H1 (cell line): Measurements from ENCODE around the gene ARHGAP12.

Experiments used
- ASH2L ChIP-seq: fragments of 200-600, 300-600 bp; sonication (generic); IDR thresholded peaks from one replicate; pipeline ENCODE4 v1.7.1; 2017; ENCODE audit warnings: low read length
- CHD2 ChIP-seq: IDR thresholded peaks from 2 replicates; pipeline ENCODE4 v1.6.1; 2012; ENCODE audit warnings: low read length, improper control_type of control experiment
- CREB1 ChIP-seq: IDR thresholded peaks from 2 replicates; pipeline ENCODE4 v1.6.1; 2012; ENCODE audit warnings: inconsistent platforms
- EP300 ChIP-seq, 2 experiments: IDR thresholded peaks; 1 replicate in 1 of 2; 2 replicates in 1 of 2; pipeline ENCODE4 v1.6.1; 2011 to 2012; ENCODE audit warnings: low read depth in 2 of 2, low read length in 2 of 2, mild to moderate bottlenecking in 2 of 2, borderline replicate concordance in 1 of 2, inconsistent platforms in 1 of 2, moderate library complexity in 1 of 2
- EZH2 ChIP-seq: fragments of 200-600 bp; sonication (generic); IDR thresholded peaks from 2 replicates; pipeline ENCODE4 v1.7.1; 2012; ENCODE audit warnings: low read depth, mild to moderate bottlenecking, moderate library complexity, low read length, inconsistent platforms; ENCODE audit not compliant: severe bottlenecking
- RAD21 ChIP-seq, 2 experiments: IDR thresholded peaks in 1 of 2; conservative IDR thresholded peaks in 1 of 2; 2 replicates each; pipeline ENCODE4 v1.6.1; 2011; ENCODE audit warnings: low read depth in 2 of 2, low read length in 2 of 2, improper control_type of control experiment in 1 of 2, inconsistent platforms in 1 of 2, mild to moderate bottlenecking in 1 of 2, moderate library complexity in 1 of 2
- TBP ChIP-seq: IDR thresholded peaks from 2 replicates; pipeline ENCODE4 v1.6.1; 2011; ENCODE audit warnings: low read depth, low read length, improper control_type of control experiment
- ZNF274 ChIP-seq: IDR thresholded peaks from 2 replicates; pipeline ENCODE4 v1.7.0; 2012; ENCODE audit warnings: low read length, borderline replicate concordance; ENCODE audit errors: extremely low read depth
- TF ChIP-seq, protein P1 (sequence below), 3 experiments: IDR thresholded peaks; 1 replicate in 2 of 3; 2 replicates in 1 of 3; pipeline versions ENCODE4 v1.5.1 to v1.6.1; 2011; ENCODE audit warnings: low read length in 3 of 3, mild to moderate bottlenecking in 3 of 3, inconsistent platforms in 2 of 3, low read depth in 1 of 3, moderate library complexity in 1 of 3; ENCODE audit not compliant: insufficient read depth in 1 of 3; ENCODE audit errors: control extremely low read depth in 1 of 3
- TF ChIP-seq, protein P2 (sequence below): IDR thresholded peaks from 2 replicates; pipeline ENCODE4 v1.6.1; 2011; ENCODE audit warnings: low read length, improper control_type of control experiment

DNA sequence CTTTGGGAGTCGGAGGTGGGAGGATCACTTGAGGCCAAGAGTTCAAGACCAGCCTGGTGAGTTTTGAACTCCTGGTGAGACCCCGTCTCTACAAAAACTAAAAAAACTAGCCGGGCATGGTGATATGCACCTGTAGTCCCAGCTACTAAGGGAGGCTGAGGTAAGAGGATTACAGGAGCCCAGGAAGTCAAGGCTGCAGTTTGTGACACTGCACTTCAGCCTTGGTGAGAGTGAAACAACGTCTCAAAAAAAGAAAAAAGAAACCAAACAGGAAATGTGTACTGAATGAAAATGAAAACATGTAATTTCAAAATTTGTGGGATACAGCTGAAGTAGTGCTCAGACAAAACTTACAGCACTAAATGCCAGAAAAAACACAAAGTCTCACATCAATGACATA, 7.6 kb downstream of the ARHGAP12 start:
- TF ChIP-seq EP300 (IDR thresholded peaks at IDR 0.05; ENCODE audit: borderline replicate concordance in 1 of 2, low read depth in 2 of 2, low read length in 2 of 2) (no peak), RAD21 (IDR thresholded peaks at IDR 0.05 in 1 of 2, conservative IDR thresholded peaks at IDR 0.05 in 1 of 2; ENCODE audit: low read depth in 2 of 2, low read length in 2 of 2) (no peak), TBP (no peak), ASH2L (no peak), CREB1 (no peak), ZNF274 (no peak), EZH2 (no peak), CHD2 (no peak)
- TF ChIP-seq, protein P1, sequence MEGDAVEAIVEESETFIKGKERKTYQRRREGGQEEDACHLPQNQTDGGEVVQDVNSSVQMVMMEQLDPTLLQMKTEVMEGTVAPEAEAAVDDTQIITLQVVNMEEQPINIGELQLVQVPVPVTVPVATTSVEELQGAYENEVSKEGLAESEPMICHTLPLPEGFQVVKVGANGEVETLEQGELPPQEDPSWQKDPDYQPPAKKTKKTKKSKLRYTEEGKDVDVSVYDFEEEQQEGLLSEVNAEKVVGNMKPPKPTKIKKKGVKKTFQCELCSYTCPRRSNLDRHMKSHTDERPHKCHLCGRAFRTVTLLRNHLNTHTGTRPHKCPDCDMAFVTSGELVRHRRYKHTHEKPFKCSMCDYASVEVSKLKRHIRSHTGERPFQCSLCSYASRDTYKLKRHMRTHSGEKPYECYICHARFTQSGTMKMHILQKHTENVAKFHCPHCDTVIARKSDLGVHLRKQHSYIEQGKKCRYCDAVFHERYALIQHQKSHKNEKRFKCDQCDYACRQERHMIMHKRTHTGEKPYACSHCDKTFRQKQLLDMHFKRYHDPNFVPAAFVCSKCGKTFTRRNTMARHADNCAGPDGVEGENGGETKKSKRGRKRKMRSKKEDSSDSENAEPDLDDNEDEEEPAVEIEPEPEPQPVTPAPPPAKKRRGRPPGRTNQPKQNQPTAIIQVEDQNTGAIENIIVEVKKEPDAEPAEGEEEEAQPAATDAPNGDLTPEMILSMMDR (IDR thresholded peaks at IDR 0.05; ENCODE audit: control extremely low read depth in 1 of 3, insufficient read depth in 1 of 3, low read depth in 1 of 3, low read length in 3 of 3) = no peak
- TF ChIP-seq, protein P2, sequence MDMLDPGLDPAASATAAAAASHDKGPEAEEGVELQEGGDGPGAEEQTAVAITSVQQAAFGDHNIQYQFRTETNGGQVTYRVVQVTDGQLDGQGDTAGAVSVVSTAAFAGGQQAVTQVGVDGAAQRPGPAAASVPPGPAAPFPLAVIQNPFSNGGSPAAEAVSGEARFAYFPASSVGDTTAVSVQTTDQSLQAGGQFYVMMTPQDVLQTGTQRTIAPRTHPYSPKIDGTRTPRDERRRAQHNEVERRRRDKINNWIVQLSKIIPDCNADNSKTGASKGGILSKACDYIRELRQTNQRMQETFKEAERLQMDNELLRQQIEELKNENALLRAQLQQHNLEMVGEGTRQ = no peak
